Adrenal gland (tissue), 5 donors: ENCODE results near the gene DOK6.

Source experiments
- CTCF ChIP-seq, 6 experiments: fragments of 450-650 bp in 4 of 6; fragments of 200-600 bp in 2 of 6; sonication (generic) in 1 of 6; IDR thresholded peaks; 1 replicate in 5 of 6; 2 replicates in 1 of 6; pipeline versions ENCODE4 v1.5.1 to v1.8.0; 2016 to 2021; ENCODE audit warnings: antibody characterized with exemption in 6 of 6, mild to moderate bottlenecking in 2 of 6, moderate library complexity in 1 of 6
- POLR2A ChIP-seq, 2 donors: fragments of 450-650 bp; IDR thresholded peaks; one replicate each; pipeline ENCODE4 v1.6.1; 2017; ENCODE audit warnings: antibody characterized with exemption in 2 of 2, mild to moderate bottlenecking in 2 of 2, moderate library complexity in 1 of 2
- donor health status: DM: no; HTN: no; CAD: no.

- no peak for TF ChIP-seq CTCF (IDR thresholded peaks at IDR 0.05)
- TF ChIP-seq POLR2A (IDR thresholded peaks at IDR 0.05): no peak
Observed at GRCh38 chr18:69518989-69519388, 118.3 kb downstream of the DOK6 start.
